Measurements from ENCODE around the gene GIMAP2. TPM values are rescaled to one million over a fixed set of nuclear protein-coding genes. Genes with fewer than 3 reads are reported as not detected.

GIMAP2 gene
- total RNA-seq, 4 donors from 2014 or later = 6.7 to 32.4 (median 10.4) TPM

DNA sequence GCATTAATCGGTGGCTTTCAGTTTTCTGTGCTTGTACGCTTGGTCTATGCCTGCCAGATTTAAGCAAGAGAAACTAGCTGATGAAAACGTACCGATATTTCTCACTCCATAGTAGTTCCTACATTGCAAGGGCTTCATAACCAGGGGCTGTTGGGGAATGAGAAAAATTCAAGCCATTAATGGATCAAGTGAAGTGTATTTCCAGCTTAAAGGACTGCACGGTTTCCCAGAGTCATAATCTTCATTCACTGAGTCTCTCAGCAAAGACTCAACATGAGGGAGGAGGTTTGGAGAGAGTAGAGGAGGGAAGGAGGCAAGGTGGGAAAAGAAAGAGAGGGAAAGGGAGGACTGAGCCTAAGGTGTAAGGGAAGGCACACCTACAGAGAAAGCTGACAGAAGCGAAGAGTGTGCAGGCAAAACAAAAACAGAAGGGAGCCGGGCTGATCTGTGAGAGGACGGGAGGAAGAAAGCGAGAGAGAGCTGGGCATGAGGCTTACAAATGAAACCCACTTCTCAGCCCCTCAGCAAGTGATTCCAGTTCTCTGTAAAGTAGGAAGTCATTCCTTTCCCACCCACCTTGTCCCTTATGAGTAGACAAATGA lies 625 bp downstream of the GIMAP2 start:
- no peaks in the 10 kb centered on the region for H3K36me3 ChIP-seq
- WGBS, 2 donors = 62 to 64% methylated on average over 8 to 9 of the region's 9 CpGs
- intact Hi-C loops (cut with DNase I) = no loop called here
- no peak for TF ChIP-seq POLR2A (IDR thresholded peaks at IDR 0.05)
- TF ChIP-seq, protein P1, sequence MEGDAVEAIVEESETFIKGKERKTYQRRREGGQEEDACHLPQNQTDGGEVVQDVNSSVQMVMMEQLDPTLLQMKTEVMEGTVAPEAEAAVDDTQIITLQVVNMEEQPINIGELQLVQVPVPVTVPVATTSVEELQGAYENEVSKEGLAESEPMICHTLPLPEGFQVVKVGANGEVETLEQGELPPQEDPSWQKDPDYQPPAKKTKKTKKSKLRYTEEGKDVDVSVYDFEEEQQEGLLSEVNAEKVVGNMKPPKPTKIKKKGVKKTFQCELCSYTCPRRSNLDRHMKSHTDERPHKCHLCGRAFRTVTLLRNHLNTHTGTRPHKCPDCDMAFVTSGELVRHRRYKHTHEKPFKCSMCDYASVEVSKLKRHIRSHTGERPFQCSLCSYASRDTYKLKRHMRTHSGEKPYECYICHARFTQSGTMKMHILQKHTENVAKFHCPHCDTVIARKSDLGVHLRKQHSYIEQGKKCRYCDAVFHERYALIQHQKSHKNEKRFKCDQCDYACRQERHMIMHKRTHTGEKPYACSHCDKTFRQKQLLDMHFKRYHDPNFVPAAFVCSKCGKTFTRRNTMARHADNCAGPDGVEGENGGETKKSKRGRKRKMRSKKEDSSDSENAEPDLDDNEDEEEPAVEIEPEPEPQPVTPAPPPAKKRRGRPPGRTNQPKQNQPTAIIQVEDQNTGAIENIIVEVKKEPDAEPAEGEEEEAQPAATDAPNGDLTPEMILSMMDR (IDR thresholded peaks at IDR 0.05) = no peak
- H3K4me1 ChIP-seq = peaks cover 0 to 11% of the 10 kb centered on the region in 2 donors
- H3K27me3 ChIP-seq = no peaks in the 10 kb centered on the region
- peak overlapping the region in 2 of 3 donors; percentile 18 to 20 for H3K4me3 ChIP-seq (replicated peaks in 1 of 3)
- H3K9me3 ChIP-seq = no peaks in the 10 kb centered on the region
- H3K27ac ChIP-seq = peak overlapping the region; percentile 61 to 80 (median 68)
- DNase-seq = no peak

DNA sequence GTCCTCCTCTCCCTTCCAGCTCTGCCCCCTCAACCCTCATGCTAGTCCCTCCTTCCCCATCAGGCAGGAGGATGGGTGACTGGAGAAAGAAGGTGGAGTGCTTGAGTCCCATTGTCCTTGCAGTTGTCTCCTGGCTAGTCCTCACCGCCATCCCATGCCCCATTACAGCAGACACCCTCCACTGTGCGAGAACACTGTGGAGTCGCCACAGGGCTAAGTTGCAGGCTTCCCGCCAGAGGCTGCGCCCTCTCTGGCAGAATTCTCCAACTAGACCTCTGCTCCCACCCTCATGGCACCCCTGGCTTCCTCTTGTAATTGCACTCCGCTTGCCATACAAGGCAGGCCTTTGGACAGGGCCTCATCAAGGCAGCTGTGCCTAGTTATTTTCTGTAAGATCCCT lies 3.1 kb downstream of the GIMAP2 start:
- TF ChIP-seq POLR2A (IDR thresholded peaks at IDR 0.05) = no peak
- TF ChIP-seq, protein P1 (IDR thresholded peaks at IDR 0.05) = no peak
- Histone ChIP-seq H3K9me3 (no peaks in the 10 kb centered on the region), H3K27me3 (no peaks in the 10 kb centered on the region), H3K4me3 (replicated peaks in 1 of 3) (no peak overlapping the region), H3K27ac (no peak overlapping the region), H3K4me1 (peaks cover 0 to 11% of the 10 kb centered on the region in 2 donors), H3K36me3 (no peaks in the 10 kb centered on the region)
- intact Hi-C loops (cut with DNase I) = no loop called here
- no peak for DNase-seq
- 93 to 96% methylated on average over 6 of the region's 6 CpGs for WGBS, 2 donors

DNA sequence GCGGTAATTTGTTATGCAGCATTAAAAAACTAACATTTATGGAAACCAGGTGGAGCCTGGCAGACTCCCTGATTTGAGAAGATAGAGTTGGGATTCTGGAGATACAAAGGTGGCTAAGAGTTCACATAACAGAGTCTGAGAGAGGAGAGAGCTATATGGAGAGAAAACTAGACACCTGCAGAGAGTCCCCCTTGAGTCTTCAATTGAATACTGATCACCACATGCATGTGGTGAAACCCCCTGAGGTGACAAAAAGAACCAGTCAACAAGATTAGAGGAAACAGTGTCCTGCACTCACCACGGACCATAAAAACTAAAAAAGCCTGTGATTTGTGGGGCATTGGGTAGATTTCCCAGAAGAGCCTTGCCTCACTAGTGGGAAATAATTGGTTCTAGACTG lies 10.1 kb downstream of the GIMAP2 start:
- no peaks in the 10 kb centered on the region for H3K9me3 ChIP-seq
- H3K4me3 ChIP-seq (replicated peaks in 1 of 3) = no peak overlapping the region
- no peak for DNase-seq
- WGBS, 2 donors = 41 to 67% methylated on average over 2 of the region's 2 CpGs
- TF ChIP-seq, protein P1 (IDR thresholded peaks at IDR 0.05) = no peak
- TF ChIP-seq POLR2A (IDR thresholded peaks at IDR 0.05) = no peak
- no peaks in the 10 kb centered on the region for H3K27me3 ChIP-seq
- intact Hi-C loops (cut with DNase I) = no loop called here
- H3K27ac ChIP-seq = no peak overlapping the region
- H3K4me1 ChIP-seq = no peaks in the 10 kb centered on the region
- H3K36me3 ChIP-seq = no peaks in the 10 kb centered on the region

DNA sequence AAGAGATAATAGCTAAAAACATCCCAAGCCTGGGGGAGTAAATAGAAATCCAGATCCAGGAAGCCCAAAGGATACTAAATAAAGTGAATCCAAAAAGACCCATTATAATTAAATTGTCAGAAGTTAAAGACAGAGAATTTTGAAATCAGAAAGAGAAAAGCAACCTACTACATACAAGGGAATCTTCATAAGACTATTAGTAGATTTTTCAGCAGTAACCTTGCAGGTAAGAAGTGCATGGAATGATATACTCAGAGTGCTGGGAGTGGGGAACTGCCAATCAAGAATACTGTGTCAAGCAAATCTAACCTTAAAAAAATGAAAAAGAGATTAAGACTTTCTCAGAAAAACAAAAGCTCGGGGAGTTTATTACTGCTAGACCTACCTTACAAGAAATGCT lies 17.7 kb downstream of the GIMAP2 start:
- no peak for DNase-seq
- Histone ChIP-seq H3K4me1 (no peaks in the 10 kb centered on the region), H3K27me3 (no peaks in the 10 kb centered on the region), H3K9me3 (no peaks in the 10 kb centered on the region), H3K36me3 (no peaks in the 10 kb centered on the region), H3K27ac (no peak overlapping the region), H3K4me3 (replicated peaks in 1 of 3) (no peak overlapping the region)
- no peak for TF ChIP-seq POLR2A (IDR thresholded peaks at IDR 0.05)
- TF ChIP-seq, protein P1 (IDR thresholded peaks at IDR 0.05) = no peak
- intact Hi-C loops (cut with DNase I) = no loop called here
- WGBS, 2 donors = 89 to 93% methylated on average over 1 of the region's 1 CpG

DNA sequence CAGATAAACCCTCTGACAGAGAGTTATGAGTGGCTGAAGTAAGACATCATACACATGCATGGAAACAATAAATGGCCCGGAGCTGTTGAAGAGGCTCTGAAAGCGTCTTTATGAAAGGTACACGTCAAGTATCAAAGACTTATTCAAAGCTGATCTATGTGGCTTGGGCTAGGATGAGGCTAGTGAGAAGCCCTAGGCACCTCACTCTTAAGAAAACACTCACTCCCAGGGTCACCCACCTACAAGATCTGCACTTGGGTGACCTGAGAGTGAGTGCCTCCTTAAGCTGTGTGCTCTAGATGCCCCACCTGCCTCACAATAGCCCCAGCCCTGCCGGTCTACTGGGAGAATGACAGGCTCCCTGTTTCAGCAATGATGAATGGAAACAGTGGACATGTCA lies 29.8 kb downstream of the GIMAP2 start:
- TF ChIP-seq, protein P1 (IDR thresholded peaks at IDR 0.05) = no peak
- TF ChIP-seq POLR2A (IDR thresholded peaks at IDR 0.05) = no peak
- Histone ChIP-seq H3K27ac (peak overlapping the region in 1 of 3 donors; percentile 52), H3K36me3 (no peaks in the 10 kb centered on the region), H3K4me1 (peaks cover 0 to 4% of the 10 kb centered on the region in 2 donors), H3K27me3 (no peaks in the 10 kb centered on the region), H3K4me3 (replicated peaks in 1 of 3) (no peak overlapping the region), H3K9me3 (no peaks in the 10 kb centered on the region)
- 69 to 74% methylated on average over 4 of the region's 4 CpGs for WGBS, 2 donors
- intact Hi-C loops (cut with DNase I) = no loop called here
- DNase-seq = no peak
